ENCODE results near the gene TAF4.

The TAF4 gene

GRCh38 chr20:62020935-62021701 lies 44.6 kb downstream of the TAF4 start:
- peaks cover 89% of the 10 kb centered on the region for H3K79me2 ChIP-seq (ENCODE audit: low read length)

GRCh38 chr20:62019881-62020492 lies 45.7 kb downstream of the TAF4 start:
- H3K4me1 ChIP-seq (ENCODE audit: low read length), result no peaks in the 10 kb centered on the region
- H3K79me2 ChIP-seq (ENCODE audit: low read length), result peaks cover 88% of the 10 kb centered on the region
- H4K20me1 ChIP-seq (ENCODE audit: insufficient read depth, low read length), result peaks cover 2% of the 10 kb centered on the region
- H3K27ac ChIP-seq (ENCODE audit: low read length), result no peak overlapping the region
- H3K4me2 ChIP-seq (ENCODE audit: low read depth, low read length), result no peak overlapping the region
- H3K4me3 ChIP-seq (ENCODE audit: low read length), result no peak overlapping the region
- H3F3A ChIP-seq (ENCODE audit: insufficient read depth, low read length), result no peaks in the 10 kb centered on the region
- H3K9me3 ChIP-seq (replicated peaks; ENCODE audit: insufficient read depth, low read length), result no peaks in the 10 kb centered on the region
- H3K9ac ChIP-seq (ENCODE audit: low read length), result no peak overlapping the region
- DNase-seq, result no peak
- no peaks in the 10 kb centered on the region for H3K27me3 ChIP-seq (replicated peaks; ENCODE audit: insufficient read depth, low read length)
- H3K9me2 ChIP-seq (replicated peaks; ENCODE audit: insufficient read depth, low read length), result no peaks in the 10 kb centered on the region
- no peaks in the 10 kb centered on the region for H3K36me3 ChIP-seq (replicated peaks; ENCODE audit: insufficient read depth, low read length)
- TF ChIP-seq EZH2 (optimal IDR thresholded peaks at IDR 0.05; ENCODE audit: low read depth, low read length), result no peak
- no peak for TF ChIP-seq EZH2phosphoT487 (IDR thresholded peaks at IDR 0.05; ENCODE audit: low read length)
- no peak for TF ChIP-seq CTCF (IDR thresholded peaks at IDR 0.05; ENCODE audit: low read length)
- no peak overlapping the region for H2AFZ ChIP-seq (ENCODE audit: low read length)

More at GRCh38 chr20:62020935-62021701, 44.6 kb downstream of the TAF4 start:
- DNase-seq, result no peak
- Histone ChIP-seq H3K27ac (ENCODE audit: low read length) (no peak overlapping the region), H3K36me3 (replicated peaks; ENCODE audit: insufficient read depth, low read length) (no peaks in the 10 kb centered on the region), H3F3A (ENCODE audit: insufficient read depth, low read length) (no peaks in the 10 kb centered on the region), H3K4me3 (ENCODE audit: low read length) (no peak overlapping the region), H3K4me2 (ENCODE audit: low read depth, low read length) (no peak overlapping the region), H4K20me1 (ENCODE audit: insufficient read depth, low read length) (peaks cover 3% of the 10 kb centered on the region), H3K9me3 (replicated peaks; ENCODE audit: insufficient read depth, low read length) (no peaks in the 10 kb centered on the region), H3K9ac (ENCODE audit: low read length) (no peak overlapping the region), H3K9me2 (replicated peaks; ENCODE audit: insufficient read depth, low read length) (no peaks in the 10 kb centered on the region), H2AFZ (ENCODE audit: low read length) (no peak overlapping the region), H3K27me3 (replicated peaks; ENCODE audit: insufficient read depth, low read length) (no peaks in the 10 kb centered on the region), H3K4me1 (ENCODE audit: low read length) (no peaks in the 10 kb centered on the region)
- TF ChIP-seq CTCF (IDR thresholded peaks at IDR 0.05; ENCODE audit: low read length) (no peak), EZH2 (optimal IDR thresholded peaks at IDR 0.05; ENCODE audit: low read depth, low read length) (no peak), EZH2phosphoT487 (IDR thresholded peaks at IDR 0.05; ENCODE audit: low read length) (no peak)

- Histone ChIP-seq H3K4me2 (ENCODE audit: low read depth, low read length) (no peak overlapping the region), H3K4me3 (ENCODE audit: low read length) (no peak overlapping the region), H3K9me2 (replicated peaks; ENCODE audit: insufficient read depth, low read length) (no peaks in the 10 kb centered on the region), H3K79me2 (ENCODE audit: low read length) (peaks cover 86% of the 10 kb centered on the region), H3K27me3 (replicated peaks; ENCODE audit: insufficient read depth, low read length) (no peaks in the 10 kb centered on the region), H3K9me3 (replicated peaks; ENCODE audit: insufficient read depth, low read length) (no peaks in the 10 kb centered on the region), H3K4me1 (ENCODE audit: low read length) (no peaks in the 10 kb centered on the region), H3K9ac (ENCODE audit: low read length) (no peak overlapping the region), H3K27ac (ENCODE audit: low read length) (no peak overlapping the region), H2AFZ (ENCODE audit: low read length) (no peak overlapping the region), H3K36me3 (replicated peaks; ENCODE audit: insufficient read depth, low read length) (no peaks in the 10 kb centered on the region), H4K20me1 (ENCODE audit: insufficient read depth, low read length) (no peaks in the 10 kb centered on the region; the same call in 1 of the 2 replicates), H3F3A (ENCODE audit: insufficient read depth, low read length) (no peaks in the 10 kb centered on the region)
- TF ChIP-seq CTCF (IDR thresholded peaks at IDR 0.05; ENCODE audit: low read length) (no peak), EZH2phosphoT487 (IDR thresholded peaks at IDR 0.05; ENCODE audit: low read length) (no peak), EZH2 (optimal IDR thresholded peaks at IDR 0.05; ENCODE audit: low read depth, low read length) (no peak)
- DNase-seq, result no peak
Measured at GRCh38 chr20:62019144-62019805, 46.4 kb downstream of the TAF4 start.
